Measurements from ENCODE around the gene PARD3B. TPM values are rescaled to one million over a fixed set of nuclear protein-coding genes. Genes with fewer than 3 reads are reported as not detected.
A peak's percentile ranks its signal among the peaks of the same experiment; 100 is the strongest.
"Not testable (repeated sequence)": the region's sequence is repeated elsewhere in the genome, so short reads cannot be mapped to it uniquely, and the experiment has no call there.

Gene PARD3B
- total and polyA plus RNA-seq, 5 donors from 2014 or later: 0.03 to 0.68 (median 0.08) TPM; not detected in 1

GRCh38 chr2:205477016-205477705, 931.9 kb downstream of the PARD3B start:
- H3K27me3 ChIP-seq (ENCODE audit: control insufficient read depth, insufficient read depth, low read length): no peaks in the 10 kb centered on the region
- no peaks in the 10 kb centered on the region for H3K36me3 Mint-ChIP-seq
- H3K27me3 Mint-ChIP-seq: peaks cover 5% of the 10 kb centered on the region
- no peak overlapping the region for H3K4me3 Mint-ChIP-seq
- ATAC-seq (ENCODE audit: low read depth in 2 of 2): no peak
- no peak for DNase-seq
- H3K9me3 ChIP-seq (ENCODE audit: control insufficient read depth in 2 of 2, low read length in 2 of 2): no peaks in the 10 kb centered on the region
- H3K9me3 Mint-ChIP-seq: no peaks in the 10 kb centered on the region
- no peak overlapping the region for H3K27ac ChIP-seq (ENCODE audit: insufficient read depth, low read length, poor library complexity, severe bottlenecking)
- H3K27ac Mint-ChIP-seq: peak overlapping the region in 1 of 3 donors; percentile 24
- H3K4me1 ChIP-seq (ENCODE audit: control insufficient read depth, insufficient read depth, low read length, poor library complexity, severe bottlenecking): no peaks in the 10 kb centered on the region
- H3K4me3 ChIP-seq (ENCODE audit: low read depth, low read length): no peak overlapping the region
- H3K4me1 Mint-ChIP-seq: no peaks in the 10 kb centered on the region
- H3K36me3 ChIP-seq (ENCODE audit: control insufficient read depth, insufficient read depth, low read length): no peaks in the 10 kb centered on the region

DNA sequence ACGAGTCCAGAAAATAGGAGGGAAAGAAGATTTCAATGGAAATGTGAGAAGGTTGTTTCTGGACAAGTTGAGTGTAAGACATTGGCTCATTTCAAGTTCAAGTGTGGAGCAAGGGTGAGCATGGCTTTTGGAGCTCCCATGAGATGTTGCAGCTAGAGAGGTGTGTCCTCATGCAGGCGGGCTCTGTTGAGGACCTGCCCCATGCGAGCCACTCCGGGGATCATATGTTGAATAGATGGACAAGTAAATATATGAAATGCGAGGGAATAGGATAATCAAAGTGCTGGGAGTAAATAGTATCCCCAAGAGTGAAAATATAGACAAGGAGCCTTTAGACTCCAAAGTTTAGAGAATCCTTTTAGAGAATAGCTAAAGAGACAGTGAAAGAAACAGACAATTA, 936.6 kb downstream of the PARD3B start:
- DNase-seq (no peak), ATAC-seq (ENCODE audit: low read depth in 2 of 2) (no peak)
- no peak overlapping the region for H3K4me3 ChIP-seq (ENCODE audit: low read depth, low read length)
- H3K27me3 Mint-ChIP-seq: peaks cover 4% of the 10 kb centered on the region
- no peaks in the 10 kb centered on the region for H3K9me3 Mint-ChIP-seq
- no peaks in the 10 kb centered on the region for H3K9me3 ChIP-seq (ENCODE audit: control insufficient read depth in 2 of 2, low read length in 2 of 2)
- no peak overlapping the region for H3K4me3 Mint-ChIP-seq
- H3K4me1 ChIP-seq (ENCODE audit: control insufficient read depth, insufficient read depth, low read length, poor library complexity, severe bottlenecking): no peaks in the 10 kb centered on the region
- no peaks in the 10 kb centered on the region for H3K36me3 Mint-ChIP-seq
- H3K27ac ChIP-seq (ENCODE audit: insufficient read depth, low read length, poor library complexity, severe bottlenecking): no peak overlapping the region
- H3K27me3 ChIP-seq (ENCODE audit: control insufficient read depth, insufficient read depth, low read length): no peaks in the 10 kb centered on the region
- no peaks in the 10 kb centered on the region for H3K4me1 Mint-ChIP-seq
- no peaks in the 10 kb centered on the region for H3K36me3 ChIP-seq (ENCODE audit: control insufficient read depth, insufficient read depth, low read length)
- H3K27ac Mint-ChIP-seq: no peak overlapping the region

DNA sequence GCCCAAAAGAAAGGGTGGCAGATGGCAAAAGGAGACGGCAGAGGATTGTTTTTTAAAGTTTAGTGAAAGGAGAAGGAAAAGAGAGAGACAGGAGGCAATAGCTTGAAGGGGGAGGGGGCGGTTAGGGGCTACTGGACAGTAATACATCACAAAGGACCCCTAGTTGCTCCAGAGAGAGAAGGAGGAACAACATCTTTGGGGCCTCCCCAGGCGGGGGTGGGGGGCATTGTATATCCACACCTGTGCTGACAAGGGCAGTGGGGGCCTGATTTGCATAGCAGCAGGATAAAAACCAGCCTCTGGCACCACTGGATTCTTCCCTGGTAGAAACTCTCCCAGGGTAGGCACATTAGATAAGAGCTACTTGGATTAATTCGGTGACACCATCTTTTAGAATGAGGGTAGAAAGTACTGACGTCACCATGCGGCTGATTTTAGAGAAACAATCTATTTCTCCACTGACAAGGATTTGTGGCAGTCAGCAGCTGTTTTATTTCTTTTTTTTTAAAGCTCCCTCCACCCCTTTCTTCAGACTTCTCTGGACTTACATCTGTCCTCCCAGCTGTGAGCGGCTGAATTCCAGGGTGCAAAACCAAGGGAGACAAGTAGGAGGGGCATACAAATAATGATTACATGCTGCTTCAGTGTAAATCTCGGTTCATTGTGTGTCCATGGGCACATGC, 937.3 kb downstream of the PARD3B start:
- H3K36me3 ChIP-seq (ENCODE audit: control insufficient read depth, insufficient read depth, low read length): no peaks in the 10 kb centered on the region
- H3K27me3 ChIP-seq (ENCODE audit: control insufficient read depth, insufficient read depth, low read length): no peaks in the 10 kb centered on the region
- no peak for DNase-seq
- no peaks in the 10 kb centered on the region for H3K9me3 ChIP-seq (ENCODE audit: control insufficient read depth in 2 of 2, low read length in 2 of 2)
- no peaks in the 10 kb centered on the region for H3K4me1 ChIP-seq (ENCODE audit: control insufficient read depth, insufficient read depth, low read length, poor library complexity, severe bottlenecking)
- H3K27ac ChIP-seq (ENCODE audit: insufficient read depth, low read length, poor library complexity, severe bottlenecking): no peak overlapping the region
- ATAC-seq (ENCODE audit: low read depth in 2 of 2): no peak
- peaks cover 4% of the 10 kb centered on the region for H3K27me3 Mint-ChIP-seq
- H3K4me3 Mint-ChIP-seq: no peak overlapping the region
- H3K27ac Mint-ChIP-seq: no peak overlapping the region
- H3K4me1 Mint-ChIP-seq: no peaks in the 10 kb centered on the region
- no peaks in the 10 kb centered on the region for H3K9me3 Mint-ChIP-seq
- H3K4me3 ChIP-seq (ENCODE audit: low read depth, low read length): no peak overlapping the region
- no peaks in the 10 kb centered on the region for H3K36me3 Mint-ChIP-seq

DNA sequence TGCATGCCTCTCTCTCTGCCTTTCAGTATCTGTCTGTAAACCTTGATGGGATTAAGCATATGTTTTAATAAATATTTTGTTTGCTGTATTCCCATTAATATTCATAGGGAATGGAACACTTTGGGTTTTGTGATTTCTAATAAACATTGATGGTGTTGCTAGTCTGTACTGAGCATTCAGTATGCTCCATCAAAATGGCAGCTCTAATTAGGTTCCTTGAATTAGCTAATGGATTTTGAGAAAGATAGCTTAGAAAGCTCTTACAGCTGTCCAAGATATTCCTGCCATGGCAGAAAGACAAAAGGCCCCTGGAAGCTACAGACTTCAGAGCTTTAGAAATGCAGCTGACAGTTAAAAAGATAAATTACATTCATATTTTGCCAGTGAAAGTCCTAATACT, 937.8 kb downstream of the PARD3B start:
- Histone ChIP-seq H3K27ac (ENCODE audit: insufficient read depth, low read length, poor library complexity, severe bottlenecking) (no peak overlapping the region), H3K4me1 (ENCODE audit: control insufficient read depth, insufficient read depth, low read length, poor library complexity, severe bottlenecking) (no peaks in the 10 kb centered on the region), H3K36me3 (ENCODE audit: control insufficient read depth, insufficient read depth, low read length) (no peaks in the 10 kb centered on the region), H3K27me3 (ENCODE audit: control insufficient read depth, insufficient read depth, low read length) (no peaks in the 10 kb centered on the region), H3K4me3 (ENCODE audit: low read depth, low read length) (no peak overlapping the region), H3K9me3 (ENCODE audit: control insufficient read depth in 2 of 2, low read length in 2 of 2) (no peaks in the 10 kb centered on the region)
- H3K4me1 Mint-ChIP-seq: no peaks in the 10 kb centered on the region
- peaks cover 4% of the 10 kb centered on the region for H3K27me3 Mint-ChIP-seq
- H3K27ac Mint-ChIP-seq: no peak overlapping the region
- no peak for DNase-seq
- ATAC-seq (ENCODE audit: low read depth in 2 of 2): no peak
- H3K36me3 Mint-ChIP-seq: no peaks in the 10 kb centered on the region
- no peaks in the 10 kb centered on the region for H3K9me3 Mint-ChIP-seq
- H3K4me3 Mint-ChIP-seq: no peak overlapping the region

DNA sequence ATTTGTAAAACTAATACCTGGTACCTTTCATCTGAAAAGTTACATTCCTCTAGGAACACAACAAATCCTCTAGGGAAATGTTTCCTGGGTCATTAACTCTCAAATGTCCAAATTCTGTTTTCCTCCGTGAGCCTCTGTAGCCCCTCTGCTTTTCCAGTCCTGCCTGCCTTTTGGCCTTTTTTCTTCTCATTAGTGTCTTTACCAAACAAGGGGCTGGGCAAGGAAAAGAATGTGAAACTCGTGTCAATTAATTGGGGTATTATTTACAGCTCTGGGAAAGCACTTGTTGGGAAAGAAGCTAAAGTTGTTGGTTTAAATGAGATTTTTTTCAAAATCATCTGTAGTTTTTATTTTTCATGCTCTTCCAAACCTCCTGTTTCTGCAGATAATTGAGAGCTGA, 938.9 kb downstream of the PARD3B start:
- no peak for ATAC-seq (ENCODE audit: low read depth in 2 of 2)
- H3K36me3 Mint-ChIP-seq: no peaks in the 10 kb centered on the region

GRCh38 chr2:205484764-205485163, 939.5 kb downstream of the PARD3B start:
- Histone ChIP-seq H3K9me3 (ENCODE audit: control insufficient read depth in 2 of 2, low read length in 2 of 2) (no peaks in the 10 kb centered on the region), H3K4me3 (ENCODE audit: low read depth, low read length) (no peak overlapping the region), H3K27me3 (ENCODE audit: control insufficient read depth, insufficient read depth, low read length) (no peaks in the 10 kb centered on the region), H3K27ac (ENCODE audit: insufficient read depth, low read length, poor library complexity, severe bottlenecking) (no peak overlapping the region), H3K4me1 (ENCODE audit: control insufficient read depth, insufficient read depth, low read length, poor library complexity, severe bottlenecking) (no peaks in the 10 kb centered on the region), H3K36me3 (ENCODE audit: control insufficient read depth, insufficient read depth, low read length) (no peaks in the 10 kb centered on the region)
- H3K4me1 Mint-ChIP-seq: no peaks in the 10 kb centered on the region
- H3K36me3 Mint-ChIP-seq: no peaks in the 10 kb centered on the region
- DNase-seq: no peak
- no peak overlapping the region for H3K27ac Mint-ChIP-seq
- H3K27me3 Mint-ChIP-seq: peaks cover 4% of the 10 kb centered on the region
- ATAC-seq (ENCODE audit: low read depth in 2 of 2): no peak
- no peak overlapping the region for H3K4me3 Mint-ChIP-seq
- H3K9me3 Mint-ChIP-seq: no peaks in the 10 kb centered on the region

More for the DNA sequence above, 938.9 kb downstream of the PARD3B start:
- Histone ChIP-seq H3K4me1 (ENCODE audit: control insufficient read depth, insufficient read depth, low read length, poor library complexity, severe bottlenecking) (no peaks in the 10 kb centered on the region), H3K27ac (ENCODE audit: insufficient read depth, low read length, poor library complexity, severe bottlenecking) (no peak overlapping the region), H3K9me3 (ENCODE audit: control insufficient read depth in 2 of 2, low read length in 2 of 2) (no peaks in the 10 kb centered on the region), H3K4me3 (ENCODE audit: low read depth, low read length) (no peak overlapping the region), H3K36me3 (ENCODE audit: control insufficient read depth, insufficient read depth, low read length) (no peaks in the 10 kb centered on the region), H3K27me3 (ENCODE audit: control insufficient read depth, insufficient read depth, low read length) (no peaks in the 10 kb centered on the region)
- DNase-seq: no peak
- Mint-ChIP-seq H3K4me3 (no peak overlapping the region), H3K9me3 (no peaks in the 10 kb centered on the region), H3K4me1 (no peaks in the 10 kb centered on the region), H3K27ac (no peak overlapping the region), H3K27me3 (peaks cover 4% of the 10 kb centered on the region)

- not testable (repeated sequence) for H3K9me3 ChIP-seq (ENCODE audit: control insufficient read depth in 2 of 2, low read length in 2 of 2); H3K4me3 Mint-ChIP-seq; DNase-seq; H3K4me3 ChIP-seq (ENCODE audit: low read depth, low read length); H3K27ac Mint-ChIP-seq; H3K27me3 ChIP-seq (ENCODE audit: control insufficient read depth, insufficient read depth, low read length); H3K9me3 Mint-ChIP-seq; ATAC-seq (ENCODE audit: low read depth in 2 of 2); H3K27ac ChIP-seq (ENCODE audit: insufficient read depth, low read length, poor library complexity, severe bottlenecking); H3K4me1 ChIP-seq (ENCODE audit: control insufficient read depth, insufficient read depth, low read length, poor library complexity, severe bottlenecking); H3K36me3 ChIP-seq (ENCODE audit: control insufficient read depth, insufficient read depth, low read length); H3K36me3 Mint-ChIP-seq; H3K27me3 Mint-ChIP-seq; H3K4me1 Mint-ChIP-seq
Observed at GRCh38 chr2:205493528-205493927, 948.3 kb downstream of the PARD3B start.

Measured in CD4-positive, CD25-positive, alpha-beta regulatory T cell (primary cell).